NB4 (cell line): ENCODE data around the gene VIM.
"Not testable (repeated sequence)": the region's sequence is repeated elsewhere in the genome, so short reads cannot be mapped to it uniquely, and the experiment has no call there.

Source experiments
- DNase-seq: peaks from one replicate; pipeline ENCODE4 v3.0.0; 2010; ENCODE audit warnings: low read depth
- H3K4me3 ChIP-seq: one replicate; pipeline ENCODE4 v1.5.1; 2011; ENCODE audit warnings: mild to moderate bottlenecking, low read depth, low read length, moderate library complexity
- CTCF ChIP-seq: IDR thresholded peaks from one replicate; pipeline ENCODE4 v1.5.1; 2012; ENCODE audit warnings: low read depth, low read length
- MAX ChIP-seq: IDR thresholded peaks from 2 replicates; pipeline ENCODE4 v1.6.1; 2011; ENCODE audit warnings: low read depth, low read length
- MYC ChIP-seq: IDR thresholded peaks from 2 replicates; pipeline ENCODE4 v1.6.1; 2011; ENCODE audit warnings: low read depth, low read length
- POLR2A ChIP-seq: IDR thresholded peaks from 2 replicates; pipeline ENCODE4 v1.6.1; 2011; ENCODE audit warnings: mild to moderate bottlenecking; ENCODE audit not compliant: insufficient read length; ENCODE audit errors: extremely low read depth

VIM gene

GRCh38 chr10:17262502-17262901 lies 34.5 kb downstream of the VIM start:
- no peak overlapping the region for H3K4me3 ChIP-seq
- TF ChIP-seq MAX (no peak), CTCF (no peak), POLR2A (no peak), MYC (no peak)
- DNase-seq: no peak

- DNase-seq: no peak
- TF ChIP-seq CTCF (no peak), POLR2A (no peak), MAX (no peak), MYC (no peak)
- H3K4me3 ChIP-seq: no peak overlapping the region
These were observed 35.5 kb downstream of the VIM start for GRCh38 chr10:17263580-17263979.

GRCh38 chr10:17265468-17265867 lies 37.4 kb downstream of the VIM start:
- TF ChIP-seq CTCF (no peak), POLR2A (no peak), MYC (no peak), MAX (no peak)
- DNase-seq: no peak
- H3K4me3 ChIP-seq: no peak overlapping the region

GRCh38 chr10:17266549-17266948 lies 38.5 kb downstream of the VIM start:
- DNase-seq, H3K4me3 ChIP-seq: not testable (repeated sequence)

GRCh38 chr10:17272648-17273047 lies 44.6 kb downstream of the VIM start:
- no peak overlapping the region for H3K4me3 ChIP-seq
- DNase-seq: no peak
- TF ChIP-seq MAX (no peak), POLR2A (no peak), MYC (no peak), CTCF (no peak)

- H3K4me3 ChIP-seq: no peak overlapping the region
- TF ChIP-seq MAX (no peak), POLR2A (no peak), MYC (no peak), CTCF (no peak)
- DNase-seq: no peak
These were observed 45.4 kb downstream of the VIM start for GRCh38 chr10:17273403-17273802.
